ENCODE results near the gene TNFRSF19.

- TF ChIP-seq CTCF (IDR thresholded peaks at IDR 0.05; ENCODE audit: low read depth, low read length, missing input control) (no peak), TAF1 (conservative IDR thresholded peaks at IDR 0.05) (no peak), REST (IDR thresholded peaks at IDR 0.05) (no peak), RXRA (IDR thresholded peaks at IDR 0.05) (no peak), ZBTB33 (IDR thresholded peaks at IDR 0.05) (no peak), JUND (IDR thresholded peaks at IDR 0.05) (no peak), NR2F2 (IDR thresholded peaks at IDR 0.05) (no peak)
Measured at GRCh38 chr13:23531446-23531845, 38.8 kb upstream of the TNFRSF19 start.

Measured in liver (tissue), 3 donors.